ENCODE measurements around the gene SPON1.

DNA sequence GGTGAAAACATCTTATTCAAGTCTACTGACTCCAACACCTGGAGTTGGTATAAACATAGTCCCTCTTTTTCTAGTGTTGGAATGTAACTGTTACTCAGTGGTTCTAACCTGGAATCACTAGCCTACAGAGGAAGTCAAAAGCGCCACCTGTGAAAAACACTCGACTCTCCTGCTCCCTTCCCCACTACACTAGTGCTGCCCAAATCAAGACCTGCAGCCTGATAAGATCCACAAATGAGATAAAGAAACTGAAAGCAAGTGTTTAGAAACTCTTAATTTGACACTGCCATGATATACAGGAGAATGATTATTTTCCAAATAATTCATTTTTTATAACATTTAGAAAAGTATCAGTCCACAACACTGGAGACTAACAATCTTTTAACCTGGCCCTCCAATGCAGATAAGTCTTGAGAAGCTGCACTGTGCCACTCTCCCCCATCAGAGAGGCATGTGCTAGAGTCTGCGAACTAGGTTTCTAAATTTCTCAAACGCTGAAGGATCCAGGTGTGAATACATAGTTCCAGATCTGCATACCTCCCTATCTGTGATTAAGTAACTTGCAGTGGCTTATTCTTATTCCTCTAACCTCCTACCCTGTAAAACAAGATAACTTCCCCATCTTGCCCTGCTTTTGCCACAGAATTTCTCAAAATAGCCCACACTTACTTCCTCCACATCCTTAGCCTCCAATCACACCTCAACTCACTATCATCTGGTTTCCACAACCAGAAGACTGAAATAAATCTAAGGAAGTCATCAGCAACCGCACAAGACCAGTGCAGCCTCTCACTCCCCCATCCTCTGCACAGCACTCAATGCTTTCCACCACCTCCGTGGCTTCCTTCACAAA is 308.4 kb downstream of the SPON1 start:
- no peak for TF ChIP-seq EZH2 (IDR thresholded peaks at IDR 0.05; ENCODE audit: borderline replicate concordance, low read depth, low read length, severe bottlenecking)
- TF ChIP-seq CTCF (IDR thresholded peaks at IDR 0.05; ENCODE audit: borderline replicate concordance, extremely low read depth, low read length, poor library complexity, severe bottlenecking), result no peak
